Measurements from ENCODE around the gene TFF1.

TFF1 gene

GRCh38 chr21:42398436-42399028, 32.2 kb upstream of the TFF1 start:
- DNase-seq, result no peak

- no peak for DNase-seq
These were observed 31.5 kb upstream of the TFF1 start for GRCh38 chr21:42397746-42398394.

- no peak for DNase-seq
These were observed 30.7 kb upstream of the TFF1 start for GRCh38 chr21:42396799-42397745.

- peak in 2 of 56 donors; percentile 1 to 9 for DNase-seq
These were observed 29.7 kb upstream of the TFF1 start, which contains the start of gene TMPRSS3 for GRCh38 chr21:42395905-42396651. Gene TMPRSS3, minus strand, starts transcription at chr21:42396052. Its CDS starts 635 bp downstream, at chr21:42395417.

GRCh38 chr21:42395302-42395701, 29.0 kb upstream of the TFF1 start:
- no peak for DNase-seq

- no peak for DNase-seq
These were observed 27.2 kb upstream of the TFF1 start for GRCh38 chr21:42393443-42393950.

- DNase-seq, result no peak
These were observed 26.6 kb upstream of the TFF1 start for GRCh38 chr21:42392731-42393442.

GRCh38 chr21:42391297-42391696, 25.0 kb upstream of the TFF1 start:
- no peak for DNase-seq

- no peak for DNase-seq
These were observed 24.4 kb upstream of the TFF1 start for GRCh38 chr21:42390696-42391095.

- DNase-seq, result no peak
These were observed 23.9 kb upstream of the TFF1 start for GRCh38 chr21:42390193-42390592.

- no peak for DNase-seq
These were observed 23.1 kb upstream of the TFF1 start for GRCh38 chr21:42389449-42389835.

GRCh38 chr21:42388740-42389448, 22.6 kb upstream of the TFF1 start:
- DNase-seq, result no peak

GRCh38 chr21:42387843-42388340, 21.6 kb upstream of the TFF1 start:
- DNase-seq, result no peak

- DNase-seq, result no peak
These were observed 20.8 kb upstream of the TFF1 start for GRCh38 chr21:42387164-42387563.

GRCh38 chr21:42386034-42386591, 19.8 kb upstream of the TFF1 start:
- DNase-seq, result no peak

GRCh38 chr21:42385619-42386018, 19.3 kb upstream of the TFF1 start:
- no peak for DNase-seq

GRCh38 chr21:42384989-42385388, 18.7 kb upstream of the TFF1 start:
- DNase-seq, result no peak

- no peak for DNase-seq
These were observed 18.0 kb upstream of the TFF1 start for GRCh38 chr21:42384156-42384945.

Measured in nucleus accumbens (tissue), 56 donors.